OCI-LY7 (cell line): ENCODE measurements around the gene KIAA0040. TPM values are rescaled to one million over a fixed set of nuclear protein-coding genes. Genes with fewer than 3 reads are reported as not detected.
A peak's percentile ranks its signal among the peaks of the same experiment; 100 is the strongest.

Experiments used
- BruUV-seq: library from RNA; stranded (reverse); fragments of 400-500 nt; replicated peaks from 2 replicates; lab custom pipeline; 2021; lab: Mats Ljungman, UMichigan
- CTCF ChIA-PET: fragments of 300-600 bp; sonication (Branson Sonifier 250); formaldehyde crosslinking; loops from one replicate; lab custom pipeline; 2022; ENCODE audit warnings: antibody characterized with exemption; ENCODE audit not compliant: unreplicated experiment; lab: Charles Lee
- POLR2A ChIA-PET: fragments of 300-600 bp; sonication (Branson Sonifier 250); formaldehyde crosslinking; loops from one replicate; lab custom pipeline; 2022; ENCODE audit warnings: antibody characterized with exemption; lab: Charles Lee
- DNase-seq: peaks from one replicate; pipeline ENCODE4 v3.0.0-alpha.2; 2015; ENCODE audit warnings: low spot score
- H2AFZ ChIP-seq: fragments of 200-600 bp; sonication (generic), shearing (Covaris generic); 2 replicates; pipeline ENCODE4 v1.6.1; 2014; ENCODE audit warnings: mild to moderate bottlenecking, antibody characterized with exemption, low read length, moderate library complexity
- H3K27ac ChIP-seq: fragments of 200-600 bp; sonication (generic); 2 replicates; pipeline ENCODE4 v1.5.1; 2014; ENCODE audit warnings: mixed run types, low read depth, mild to moderate bottlenecking, moderate library complexity, low read length, inconsistent platforms; ENCODE audit not compliant: poor library complexity, severe bottlenecking
- H3K36me3 ChIP-seq: fragments of 200-600 bp; sonication (generic); 2 replicates; pipeline ENCODE4 v1.6.1; 2014; ENCODE audit warnings: mild to moderate bottlenecking, antibody characterized with exemption, low read length, moderate library complexity, mixed read lengths; ENCODE audit not compliant: insufficient read depth
- H3K4me1 ChIP-seq: fragments of 200-600 bp; sonication (generic); 2 replicates; pipeline ENCODE4 v1.5.1; 2014; ENCODE audit warnings: mild to moderate bottlenecking, low read length; ENCODE audit not compliant: insufficient read depth, poor library complexity, severe bottlenecking
- H3K4me2 ChIP-seq: fragments of 200-600 bp; sonication (generic); 2 replicates; pipeline ENCODE4 v1.6.1; 2014; ENCODE audit warnings: mild to moderate bottlenecking, low read length
- H3K4me3 ChIP-seq: fragments of 200-600 bp; sonication (generic); 2 replicates; pipeline ENCODE4 v1.5.1; 2014; ENCODE audit warnings: mild to moderate bottlenecking, low read depth, low read length; ENCODE audit not compliant: poor library complexity, severe bottlenecking
- H3K79me2 ChIP-seq: fragments of 200-600 bp; sonication (generic); 2 replicates; pipeline ENCODE4 v1.6.1; 2016; ENCODE audit warnings: low read depth, mild to moderate bottlenecking, low read length, moderate library complexity, mixed read lengths; ENCODE audit not compliant: insufficient read depth
- H3K9me2 ChIP-seq: fragments of 200-600 bp; sonication (generic); 2 replicates; pipeline ENCODE4 v1.6.1; 2016; ENCODE audit warnings: mild to moderate bottlenecking, low read length, mixed read lengths; ENCODE audit not compliant: insufficient read depth
- H3K9me3 ChIP-seq: fragments of 200-600 bp; sonication (generic); 2 replicates; pipeline ENCODE4 v1.6.1; 2014; ENCODE audit warnings: mild to moderate bottlenecking, mixed run types, low read length, mixed read lengths
- H4K20me1 ChIP-seq: fragments of 200-600 bp; sonication (generic); 2 replicates; pipeline ENCODE4 v1.6.1; 2014; ENCODE audit warnings: mild to moderate bottlenecking, antibody characterized with exemption, low read length, moderate library complexity, mixed read lengths; ENCODE audit not compliant: insufficient read depth
- EZH2phosphoT487 ChIP-seq: fragments of 200-600 bp; sonication (generic); IDR thresholded peaks from 2 replicates; pipeline ENCODE4 v1.6.1; 2018; ENCODE audit warnings: low read depth, borderline replicate concordance, mild to moderate bottlenecking, mixed run types, antibody characterized with exemption, low read length, moderate library complexity, mixed read lengths
- intact Hi-C: fragments of 100-400 bp; cut with micrococcal nuclease; formaldehyde crosslinking; loops from one replicate; pipeline ENCODE4 v1.10.0; 2022; ENCODE audit not compliant: unreplicated experiment
- total RNA-seq, 2 experiments: library from RNA; depleted of rRNA in 1 of 2; stranded (reverse); fragments of >200 nt in 1 of 2; shearing (Covaris generic) in 1 of 2; gene quantifications; 2 replicates each; pipeline ENCODE4 v1.2.3, GENCODE V29; 2014 to 2022
- TF ChIP-seq, protein P1 (sequence below): fragments of 200-600 bp; sonication (generic); conservative IDR thresholded peaks from 2 replicates; pipeline ENCODE4 v1.5.1; 2014; ENCODE audit warnings: mild to moderate bottlenecking, antibody characterized with exemption, low read length, moderate library complexity, mixed read lengths

The KIAA0040 gene
- total RNA-seq, 2 experiments from 2014 or later: 50.2 to 54.7 TPM

GRCh38 chr1:175197531-175197930 lies 5.0 kb upstream of the KIAA0040 start:
- no peak overlapping the region for H3K4me3 ChIP-seq

GRCh38 chr1:175195798-175196197 lies 3.2 kb upstream of the KIAA0040 start:
- H3K36me3 ChIP-seq: peaks cover 13% of the 10 kb centered on the region; the same call in 1 of the 2 replicates
- ChIA-PET POLR2A (interaction anchor here (1.1 to 14.9 kb wide), 7 partner anchors 12 to 107 kb away, joined by 3 to 257 read pairs (median 7); no protein-coding TSS in a partner anchor), CTCF (interaction anchor here (0.7 to 1.6 kb wide), 4 partner anchors 30 to 123 kb away, joined by 3 to 6 read pairs (median 4); no protein-coding TSS in a partner anchor)
- no TSS peak for BruUV-seq
- H3K4me2 ChIP-seq: peak overlapping the region; percentile 54
- DNase-seq: no peak
- intact Hi-C loops: loop anchor here (1.0 kb wide), 1 partner anchor 14 kb away; no protein-coding TSS in a partner anchor
- H3K27ac ChIP-seq: peak overlapping the region; percentile 54
- peak overlapping the region; percentile 71; the same call in 1 of the 2 replicates for H2AFZ ChIP-seq
- H3K9me2 ChIP-seq: no peaks in the 10 kb centered on the region
- H3K9me3 ChIP-seq: no peaks in the 10 kb centered on the region
- peaks cover 3% of the 10 kb centered on the region; the same call in 1 of the 2 replicates for H4K20me1 ChIP-seq
- peaks cover 62% of the 10 kb centered on the region for H3K4me1 ChIP-seq
- H3K4me3 ChIP-seq: peak overlapping the region; percentile 19
- TF ChIP-seq EZH2phosphoT487: no peak
- TF ChIP-seq, protein P1, sequence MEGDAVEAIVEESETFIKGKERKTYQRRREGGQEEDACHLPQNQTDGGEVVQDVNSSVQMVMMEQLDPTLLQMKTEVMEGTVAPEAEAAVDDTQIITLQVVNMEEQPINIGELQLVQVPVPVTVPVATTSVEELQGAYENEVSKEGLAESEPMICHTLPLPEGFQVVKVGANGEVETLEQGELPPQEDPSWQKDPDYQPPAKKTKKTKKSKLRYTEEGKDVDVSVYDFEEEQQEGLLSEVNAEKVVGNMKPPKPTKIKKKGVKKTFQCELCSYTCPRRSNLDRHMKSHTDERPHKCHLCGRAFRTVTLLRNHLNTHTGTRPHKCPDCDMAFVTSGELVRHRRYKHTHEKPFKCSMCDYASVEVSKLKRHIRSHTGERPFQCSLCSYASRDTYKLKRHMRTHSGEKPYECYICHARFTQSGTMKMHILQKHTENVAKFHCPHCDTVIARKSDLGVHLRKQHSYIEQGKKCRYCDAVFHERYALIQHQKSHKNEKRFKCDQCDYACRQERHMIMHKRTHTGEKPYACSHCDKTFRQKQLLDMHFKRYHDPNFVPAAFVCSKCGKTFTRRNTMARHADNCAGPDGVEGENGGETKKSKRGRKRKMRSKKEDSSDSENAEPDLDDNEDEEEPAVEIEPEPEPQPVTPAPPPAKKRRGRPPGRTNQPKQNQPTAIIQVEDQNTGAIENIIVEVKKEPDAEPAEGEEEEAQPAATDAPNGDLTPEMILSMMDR: no peak
- peaks cover 17% of the 10 kb centered on the region for H3K79me2 ChIP-seq

More at GRCh38 chr1:175197531-175197930, 5.0 kb upstream of the KIAA0040 start:
- Histone ChIP-seq H3K79me2 (no peaks in the 10 kb centered on the region), H3K36me3 (no peaks in the 10 kb centered on the region), H4K20me1 (no peaks in the 10 kb centered on the region), H3K9me2 (no peaks in the 10 kb centered on the region), H3K9me3 (no peaks in the 10 kb centered on the region), H3K4me1 (peaks cover 69% of the 10 kb centered on the region), H2AFZ (peak overlapping the region; percentile 85; the same call in 1 of the 2 replicates), H3K4me2 (peak overlapping the region; percentile 64), H3K27ac (peak overlapping the region; percentile 53)
- CTCF ChIA-PET: no interaction called here
- POLR2A ChIA-PET: interaction anchor here (0.6 to 14.9 kb wide), 5 partner anchors 9 to 268 kb away, joined by 4 to 257 read pairs (median 7); no protein-coding TSS in a partner anchor
- intact Hi-C loops: no loop called here
- TF ChIP-seq EZH2phosphoT487: no peak
- TF ChIP-seq, protein P1: no peak
- BruUV-seq: no TSS peak
- peak; percentile 55 for DNase-seq

DNA sequence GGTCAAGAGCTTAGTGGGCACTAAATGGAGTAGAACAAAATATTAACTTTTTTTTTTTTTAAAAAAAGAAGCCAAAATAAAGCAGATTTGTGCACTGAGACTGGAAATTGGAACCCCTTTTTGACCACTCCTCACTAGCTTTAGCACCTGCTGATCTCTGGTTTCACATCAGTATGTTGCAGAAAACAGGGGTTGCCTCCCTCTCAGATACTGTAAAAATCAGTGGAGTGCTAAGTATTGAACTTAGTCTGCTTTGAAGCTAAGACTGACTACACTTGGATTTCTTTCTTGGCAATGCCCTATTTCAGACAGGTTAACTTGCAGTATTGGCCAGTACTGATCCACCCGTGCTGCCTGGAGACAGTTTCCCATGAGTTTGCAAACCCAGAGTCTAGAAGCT lies 2.7 kb upstream of the KIAA0040 start:
- BruUV-seq: no TSS peak
- Histone ChIP-seq H3K4me1 (peaks cover 67% of the 10 kb centered on the region), H3K9me3 (no peaks in the 10 kb centered on the region), H4K20me1 (peaks cover 3% of the 10 kb centered on the region; the same call in 1 of the 2 replicates), H3K79me2 (peaks cover 22% of the 10 kb centered on the region), H3K27ac (peak overlapping the region; percentile 54), H3K4me2 (peak overlapping the region; percentile 54), H2AFZ (peak overlapping the region; percentile 71; the same call in 1 of the 2 replicates), H3K36me3 (peaks cover 18% of the 10 kb centered on the region; the same call in 1 of the 2 replicates), H3K4me3 (peak overlapping the region; percentile 19), H3K9me2 (no peaks in the 10 kb centered on the region)
- ChIA-PET CTCF (interaction anchor here (0.6 to 1.6 kb wide), 4 partner anchors 13 to 40 kb away, joined by 3 to 6 read pairs (median 4); no protein-coding TSS in a partner anchor), POLR2A (interaction anchor here (0.6 to 14.9 kb wide), 11 partner anchors 12 to 108 kb away, joined by 3 to 257 read pairs (median 5); no protein-coding TSS in a partner anchor)
- TF ChIP-seq EZH2phosphoT487: no peak
- TF ChIP-seq, protein P1: no peak
- intact Hi-C loops: loop anchor here (1.0 kb wide), 1 partner anchor 14 kb away; no protein-coding TSS in a partner anchor
- DNase-seq: peak; percentile 60
